Measurements from ENCODE around the gene SLC6A6.

DNA sequence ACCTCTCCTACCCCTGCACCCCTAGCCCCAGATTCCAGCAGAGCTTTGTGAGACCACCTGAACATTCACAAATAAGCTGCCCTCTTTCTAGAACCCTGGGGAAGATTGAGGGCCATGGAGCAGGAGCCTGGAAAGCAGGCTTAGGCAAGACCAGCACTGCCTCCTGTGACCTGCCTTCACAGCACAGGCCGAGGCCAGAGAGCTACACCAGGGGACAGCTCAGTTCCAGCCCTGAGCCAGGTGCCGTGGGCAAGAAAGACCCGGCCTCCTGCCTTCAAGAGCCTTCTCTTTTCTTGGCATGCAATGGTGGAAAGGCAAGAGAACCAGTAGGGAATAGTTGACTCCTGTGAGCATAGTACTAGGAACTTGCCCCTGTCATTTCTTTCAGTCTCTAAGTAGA, 48.1 kb downstream of the SLC6A6 start:
- TF ChIP-seq, protein P1, sequence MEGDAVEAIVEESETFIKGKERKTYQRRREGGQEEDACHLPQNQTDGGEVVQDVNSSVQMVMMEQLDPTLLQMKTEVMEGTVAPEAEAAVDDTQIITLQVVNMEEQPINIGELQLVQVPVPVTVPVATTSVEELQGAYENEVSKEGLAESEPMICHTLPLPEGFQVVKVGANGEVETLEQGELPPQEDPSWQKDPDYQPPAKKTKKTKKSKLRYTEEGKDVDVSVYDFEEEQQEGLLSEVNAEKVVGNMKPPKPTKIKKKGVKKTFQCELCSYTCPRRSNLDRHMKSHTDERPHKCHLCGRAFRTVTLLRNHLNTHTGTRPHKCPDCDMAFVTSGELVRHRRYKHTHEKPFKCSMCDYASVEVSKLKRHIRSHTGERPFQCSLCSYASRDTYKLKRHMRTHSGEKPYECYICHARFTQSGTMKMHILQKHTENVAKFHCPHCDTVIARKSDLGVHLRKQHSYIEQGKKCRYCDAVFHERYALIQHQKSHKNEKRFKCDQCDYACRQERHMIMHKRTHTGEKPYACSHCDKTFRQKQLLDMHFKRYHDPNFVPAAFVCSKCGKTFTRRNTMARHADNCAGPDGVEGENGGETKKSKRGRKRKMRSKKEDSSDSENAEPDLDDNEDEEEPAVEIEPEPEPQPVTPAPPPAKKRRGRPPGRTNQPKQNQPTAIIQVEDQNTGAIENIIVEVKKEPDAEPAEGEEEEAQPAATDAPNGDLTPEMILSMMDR (conservative IDR thresholded peaks at IDR 0.05 in 1 of 2, IDR thresholded peaks at IDR 0.05 in 1 of 2; ENCODE audit: low read depth in 1 of 2, low read length in 2 of 2): no peak
- no peak for TF ChIP-seq EZH2 (IDR thresholded peaks at IDR 0.05; ENCODE audit: low read length, missing control alignments)
